IPS-NIHi7 (cell line): ENCODE measurements around the gene RXRA.

Source experiments
- DNase-seq: peaks from one replicate; pipeline ENCODE4 v3.0.0; 2012; ENCODE audit warnings: mixed read lengths; ENCODE audit errors: extremely low spot score

Gene RXRA

DNA sequence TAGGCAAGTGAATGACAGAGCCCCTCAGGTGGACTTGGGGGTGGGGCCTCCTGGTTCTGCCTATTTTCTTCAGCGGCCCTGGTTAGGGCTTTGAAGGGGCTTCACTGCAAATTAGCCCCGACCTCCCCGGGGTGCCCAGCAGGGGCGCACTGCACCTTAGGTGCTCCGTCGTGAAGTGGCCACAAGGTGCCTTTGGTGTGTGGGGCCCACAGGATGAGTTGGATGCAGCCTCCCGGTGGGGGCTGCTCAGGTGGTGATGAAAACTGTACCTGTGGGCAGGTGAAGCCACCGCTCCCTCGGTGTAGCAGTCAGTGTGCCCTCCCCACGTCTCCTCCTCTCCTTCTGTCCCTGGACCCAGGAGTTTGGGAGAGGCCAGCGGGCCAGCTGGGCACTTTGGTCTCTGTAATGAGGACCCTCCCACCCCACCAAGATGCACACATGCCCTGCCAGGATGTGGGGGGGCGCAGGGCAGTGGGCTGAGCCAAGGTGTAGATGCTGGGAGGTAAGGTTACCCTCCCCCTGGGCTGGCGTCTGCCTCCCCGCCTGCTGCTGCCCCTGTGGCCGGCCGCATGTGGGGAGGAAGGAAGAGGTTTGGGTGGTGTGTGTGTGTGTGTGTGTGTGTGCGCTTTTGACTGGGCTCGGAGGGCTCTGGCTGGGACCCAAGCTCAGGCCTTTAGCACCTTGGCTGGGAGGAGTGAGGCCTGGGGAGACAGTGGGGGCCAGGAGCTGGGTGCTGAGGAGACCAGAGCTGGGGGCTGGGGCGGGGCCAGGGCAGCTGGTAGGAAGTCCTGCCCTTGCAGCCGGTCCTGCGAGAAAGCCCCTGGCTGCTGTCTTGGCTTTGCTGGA lies 55.6 kb downstream of the RXRA start:
- no peak for DNase-seq

DNA sequence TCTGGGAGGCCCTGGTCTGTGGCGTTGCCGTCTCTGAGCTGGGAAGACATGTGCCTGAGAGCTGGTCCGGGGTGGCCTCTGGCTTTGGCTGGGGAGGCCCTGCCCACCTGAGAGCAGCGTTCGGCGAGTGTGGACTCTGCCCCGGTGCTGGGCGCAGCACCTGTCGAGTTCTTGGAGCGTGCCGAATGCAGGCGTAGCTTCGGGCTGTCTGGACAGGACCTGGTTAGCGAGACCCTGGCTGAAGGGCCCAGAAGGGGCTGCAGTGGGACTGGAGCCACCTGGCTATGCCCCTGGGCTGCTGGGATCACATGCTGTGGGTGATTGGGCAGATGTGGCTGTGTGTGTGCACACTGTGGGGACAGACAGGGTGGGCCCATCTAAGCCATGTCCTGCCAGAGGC lies 56.5 kb downstream of the RXRA start:
- DNase-seq, result no peak

DNA sequence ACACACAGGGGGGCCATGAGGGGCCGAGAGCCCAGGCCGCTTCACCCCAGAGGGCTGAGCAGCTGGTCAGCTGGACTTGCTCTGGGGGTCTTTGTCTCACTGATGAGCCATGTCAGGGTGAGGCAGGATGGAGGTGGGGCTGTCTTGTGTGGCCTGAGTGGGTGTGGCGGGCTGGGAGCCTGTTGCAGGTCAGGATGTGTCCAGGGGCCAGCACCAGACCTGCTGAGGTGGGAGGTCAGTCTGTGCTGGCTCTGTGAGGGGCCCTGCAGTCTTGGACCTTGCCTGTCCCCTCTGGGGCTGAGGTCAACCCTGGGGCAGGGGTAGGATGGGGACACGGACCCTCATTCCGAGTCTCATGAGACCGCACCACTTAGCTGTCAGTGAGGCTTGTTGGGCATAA lies 56.9 kb downstream of the RXRA start:
- DNase-seq, result no peak

DNA sequence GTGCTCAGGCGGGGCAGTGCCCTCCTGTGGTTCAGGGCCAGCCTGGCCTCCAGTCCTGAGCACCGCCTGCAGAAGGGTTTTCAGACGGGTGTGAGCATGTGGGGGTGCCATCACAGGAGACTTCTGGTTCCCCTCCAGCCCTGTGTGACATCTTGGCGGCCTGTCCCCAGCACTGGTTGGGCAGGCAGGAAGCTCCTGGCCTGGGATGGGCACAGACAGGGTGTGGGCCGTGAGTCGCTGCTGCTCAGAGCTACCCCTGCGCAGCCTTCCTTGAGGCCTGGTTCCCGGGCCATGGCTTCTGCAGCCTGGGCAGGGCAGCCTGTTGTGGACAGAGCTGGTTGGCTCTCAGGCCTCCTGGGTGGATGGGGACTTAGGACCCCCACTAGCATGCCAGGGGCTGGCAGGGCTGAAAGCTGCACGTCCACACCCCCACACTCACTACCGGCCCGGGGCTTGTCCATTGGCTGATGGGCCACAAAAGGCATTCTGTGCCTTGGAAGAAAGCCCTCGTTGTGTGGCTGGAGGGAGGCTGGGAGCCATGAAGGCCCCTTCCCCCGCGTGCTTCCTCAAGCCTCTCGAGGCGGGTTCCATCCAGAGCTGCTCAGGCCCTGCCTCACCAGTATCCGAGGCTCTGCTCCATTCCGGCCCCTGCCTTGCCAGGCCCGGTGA lies 58.7 kb downstream of the RXRA start:
- DNase-seq, result no peak

DNA sequence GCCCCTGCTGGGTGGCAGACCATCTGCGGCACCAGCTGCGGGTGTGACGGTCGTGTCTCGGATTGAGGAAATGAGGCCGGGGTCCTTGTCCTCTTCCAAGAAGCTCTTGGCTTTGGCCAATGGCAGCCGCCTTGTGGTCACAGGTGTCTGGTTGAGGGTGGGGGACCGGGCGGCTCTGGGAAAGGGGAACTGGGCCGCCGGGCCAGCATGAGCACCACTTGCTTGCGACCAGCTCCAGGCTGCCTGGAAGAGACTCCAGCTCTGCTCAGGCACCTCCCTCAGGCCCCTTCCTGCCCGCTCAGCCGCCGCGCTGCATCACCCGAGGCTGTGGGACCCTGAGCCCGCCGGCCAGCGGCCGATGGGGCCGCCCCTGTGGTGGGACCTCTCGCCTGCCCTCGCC lies 59.7 kb downstream of the RXRA start:
- no peak for DNase-seq

DNA sequence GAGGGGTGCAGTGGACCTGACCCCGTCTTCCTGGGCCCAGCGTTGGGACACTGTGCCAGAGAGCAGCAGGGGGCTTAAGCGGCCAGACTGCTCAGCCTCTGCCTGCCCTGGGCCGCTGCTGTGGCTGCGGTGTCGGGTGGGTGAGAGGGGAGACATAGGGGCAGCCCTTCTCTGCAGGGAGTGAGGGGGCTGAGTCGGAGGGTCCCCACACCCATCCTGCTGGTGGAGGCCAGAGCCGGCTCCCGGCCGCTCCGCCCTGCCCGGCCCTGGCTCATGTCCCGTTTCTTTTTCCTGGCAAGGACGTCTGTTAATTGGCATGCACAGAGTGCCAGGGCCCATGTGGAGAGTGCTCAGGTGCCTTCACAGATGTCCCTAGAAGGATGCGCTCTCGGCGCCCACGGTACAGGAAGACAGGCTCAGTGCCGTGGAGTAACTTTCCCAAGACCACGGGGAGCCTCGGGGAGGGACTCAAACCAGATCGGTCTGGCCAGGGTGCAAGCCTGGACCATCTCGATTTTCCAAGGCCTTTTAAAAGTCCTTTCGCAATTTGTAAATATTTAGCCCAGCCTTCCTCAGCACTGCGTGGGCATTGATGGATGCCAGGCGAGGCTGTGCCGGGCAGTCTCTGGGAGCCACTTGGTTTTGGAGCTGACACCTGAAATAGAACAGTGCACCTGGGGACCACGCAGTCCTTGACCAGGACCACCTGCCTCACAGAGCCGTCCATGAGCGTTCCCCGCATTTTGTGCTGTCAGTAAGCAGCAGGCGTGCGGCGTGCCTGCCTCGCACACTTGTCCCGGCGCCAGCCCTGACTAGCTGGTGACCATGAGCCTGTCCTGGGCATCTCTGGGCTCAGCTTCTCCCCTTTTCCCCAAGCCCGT lies 60.9 kb downstream of the RXRA start:
- no peak for DNase-seq

GRCh38 chr9:134388289-134388808 lies 62.1 kb downstream of the RXRA start:
- no peak for DNase-seq

- no peak for DNase-seq
Measured at GRCh38 chr9:134388976-134389375, 62.7 kb downstream of the RXRA start.

- no peak for DNase-seq
Measured at GRCh38 chr9:134389642-134390041, 63.4 kb downstream of the RXRA start.

- DNase-seq, result no peak
Measured at GRCh38 chr9:134390537-134390936, 64.3 kb downstream of the RXRA start.

DNA sequence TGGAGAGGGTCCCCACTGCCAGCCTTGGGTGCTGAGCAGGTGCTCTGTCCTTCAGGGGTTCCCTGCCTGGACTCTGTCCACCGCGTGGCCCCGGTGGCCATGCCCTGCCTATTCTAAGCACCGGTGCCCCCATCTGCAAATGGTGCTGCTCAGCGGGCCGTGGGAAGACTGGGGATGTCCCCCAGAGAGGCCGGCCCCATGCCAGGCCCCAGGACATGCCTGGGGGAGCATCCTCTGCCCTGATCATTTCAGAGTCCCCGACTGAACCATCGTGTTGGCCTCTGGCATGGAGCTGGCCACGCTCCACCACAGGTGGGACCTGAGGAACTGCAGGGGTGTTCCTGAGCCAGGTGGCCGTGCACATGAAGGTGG lies 64.7 kb downstream of the RXRA start:
- no peak for DNase-seq

DNA sequence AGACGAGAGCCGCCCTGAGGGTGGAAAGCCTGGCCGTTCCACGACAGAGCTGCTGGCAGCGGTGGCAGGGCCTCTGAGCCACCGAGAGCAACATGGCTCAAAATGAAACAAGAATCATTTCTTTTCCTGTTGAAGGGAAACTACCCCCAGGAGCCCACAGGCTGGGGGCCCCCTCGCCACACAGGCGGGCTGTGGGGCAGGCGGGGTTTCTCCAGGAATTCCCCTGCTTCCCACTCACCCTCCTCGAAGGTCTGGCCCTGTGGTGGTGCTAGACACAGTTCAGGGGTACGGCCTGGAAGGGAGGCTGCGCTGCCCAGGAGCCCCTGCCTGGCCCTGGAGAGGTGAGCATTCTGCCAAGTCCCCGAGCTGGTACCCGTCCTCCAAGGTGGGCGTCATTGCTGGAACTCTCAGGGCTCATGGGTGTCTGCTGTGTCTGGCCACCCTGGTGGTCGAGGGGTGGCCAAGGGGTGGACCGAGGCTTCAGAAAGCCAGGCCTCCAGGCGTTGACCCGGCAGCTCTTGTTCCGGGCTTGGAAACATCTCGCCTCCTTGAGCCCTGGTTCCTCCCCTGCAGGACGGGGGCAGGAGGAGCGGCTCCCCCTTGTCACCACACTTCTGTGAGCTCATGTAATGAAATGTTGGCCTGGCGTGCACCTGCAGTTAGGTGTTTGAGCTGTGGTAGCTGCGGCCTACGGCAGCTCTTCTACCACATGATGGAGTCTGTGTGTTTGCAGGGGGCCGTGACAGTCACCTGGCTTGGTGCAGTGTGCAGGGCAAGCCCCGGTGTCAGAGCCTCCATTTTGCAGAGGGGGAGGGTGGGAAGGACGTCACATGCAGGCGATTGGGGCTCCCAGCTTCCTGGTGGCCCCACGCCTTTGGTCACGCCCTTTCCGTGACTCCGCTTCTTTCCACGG lies 65.3 kb downstream of the RXRA start:
- no peak for DNase-seq

- DNase-seq, result no peak
Measured at GRCh38 chr9:134392900-134393299, 66.6 kb downstream of the RXRA start.

GRCh38 chr9:134393582-134394280 lies 67.5 kb downstream of the RXRA start:
- DNase-seq, result no peak

- no peak for DNase-seq
Measured at GRCh38 chr9:134395002-134395517, 68.8 kb downstream of the RXRA start.

GRCh38 chr9:134395737-134396257 lies 69.5 kb downstream of the RXRA start:
- DNase-seq, result no peak

GRCh38 chr9:134396258-134396742 lies 70.0 kb downstream of the RXRA start:
- no peak for DNase-seq

GRCh38 chr9:134396825-134397224 lies 70.6 kb downstream of the RXRA start:
- DNase-seq, result no peak

GRCh38 chr9:134398756-134399155 lies 72.5 kb downstream of the RXRA start:
- DNase-seq, result no peak
